Stimulated activated CD4-positive, alpha-beta T cell treated with anti-CD3 and anti-CD28 coated beads, Interleukin-12 subunit alpha, Interleukin-12 subunit beta, amount 100 ng/mL, for 4 hours (primary cell): ENCODE data around the gene GHRL.

Experiments
- DNase-seq: peaks from one replicate; pipeline ENCODE4 v3.0.0-alpha.2; 2020

GHRL gene, protein sequence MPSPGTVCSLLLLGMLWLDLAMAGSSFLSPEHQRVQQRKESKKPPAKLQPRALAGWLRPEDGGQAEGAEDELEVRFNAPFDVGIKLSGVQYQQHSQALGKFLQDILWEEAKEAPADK

DNA sequence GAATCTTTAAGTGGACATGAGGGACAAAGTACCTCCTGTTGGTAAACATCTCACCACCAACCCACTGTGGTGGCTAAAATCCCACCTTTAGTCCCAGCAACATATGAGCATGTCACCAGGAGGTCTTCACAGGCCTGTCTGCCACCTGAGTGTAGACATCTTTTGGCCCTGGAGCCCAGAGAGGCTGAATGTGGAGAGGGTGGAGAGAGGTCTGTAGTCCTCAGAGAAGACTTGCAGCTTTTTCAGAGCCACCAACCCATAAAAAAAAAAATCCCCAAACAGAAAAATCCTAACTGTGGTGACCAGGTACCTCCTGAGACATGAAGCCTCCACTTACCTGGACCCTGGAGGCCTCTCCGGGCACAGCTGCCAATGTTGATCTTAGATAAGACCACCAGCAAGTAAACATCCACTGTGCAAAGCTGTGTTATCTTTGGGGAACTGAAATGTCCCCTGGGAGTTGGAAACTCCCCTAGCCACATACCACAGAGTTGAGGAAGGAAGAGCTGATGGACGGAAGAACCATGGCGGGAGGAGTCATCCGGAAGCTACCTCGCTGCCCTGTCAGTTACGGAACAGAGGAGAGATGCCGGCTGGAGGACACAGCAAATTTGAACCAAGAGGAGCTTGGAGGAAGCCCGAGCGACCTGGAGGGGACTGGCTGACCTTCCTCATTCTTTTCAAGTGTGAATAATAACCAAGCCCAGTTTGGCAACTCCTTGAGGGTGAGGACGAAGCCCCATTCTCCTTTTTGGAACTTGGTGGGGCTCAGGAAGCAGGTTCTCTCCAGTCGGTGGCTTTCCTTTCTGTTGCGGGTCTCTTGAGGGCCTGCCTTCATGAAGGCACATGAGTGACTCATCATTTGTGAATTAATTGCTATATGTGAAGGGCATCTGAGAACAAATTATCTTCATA is at the start of gene GHRL:
TSS of gene GHRL (minus strand) at position 443 of the 915 bp plus-strand sequence. CDS start 2,767 bp downstream, outside the sequence.
- no peak for DNase-seq

DNA sequence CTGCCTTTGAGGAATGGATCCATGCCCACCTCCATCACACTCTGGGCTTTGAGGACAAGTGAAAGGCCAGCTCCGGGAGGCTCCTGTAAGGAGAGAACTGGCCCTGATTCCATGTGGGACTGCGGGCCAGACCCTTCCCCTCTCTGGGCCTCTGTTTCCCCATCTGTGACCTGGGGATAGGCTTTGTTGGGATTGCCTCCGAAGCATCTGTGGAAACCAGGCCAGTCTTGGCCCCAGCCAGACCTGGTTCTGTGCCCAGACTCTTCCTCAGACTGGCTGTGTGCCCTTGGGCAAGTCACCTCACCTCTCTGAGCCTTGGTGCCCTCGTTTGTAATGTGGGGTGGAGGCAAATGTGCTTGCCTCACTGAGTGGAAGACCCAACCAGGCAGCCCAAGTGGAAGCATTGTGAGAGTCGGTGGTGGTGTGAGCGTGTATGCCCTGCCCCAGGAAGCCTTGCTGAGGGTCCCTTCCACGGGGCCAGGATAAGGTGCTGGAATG is 49.2 kb upstream of the GHRL start:
- no peak for DNase-seq

DNA sequence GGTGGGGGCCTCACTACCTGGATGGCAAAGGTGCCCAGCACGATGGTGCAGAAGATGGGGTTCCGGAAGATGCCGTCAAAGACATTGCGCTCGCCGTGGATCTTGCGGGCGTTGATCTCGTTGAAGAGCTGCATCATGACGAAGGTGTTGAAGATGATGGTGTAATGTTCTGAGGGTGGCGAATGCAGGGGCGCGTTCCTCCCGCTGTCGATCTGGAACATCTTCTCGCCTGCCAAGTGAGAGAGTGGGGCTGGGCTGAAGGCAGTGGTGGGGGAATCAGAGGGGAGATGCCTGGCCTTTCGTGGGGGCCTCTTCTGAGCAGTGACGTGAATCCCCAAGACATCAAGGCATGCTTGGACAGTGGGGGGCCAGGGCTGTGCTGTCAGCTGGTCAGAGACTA is 47.7 kb upstream of the GHRL start:
- no peak for DNase-seq

DNA sequence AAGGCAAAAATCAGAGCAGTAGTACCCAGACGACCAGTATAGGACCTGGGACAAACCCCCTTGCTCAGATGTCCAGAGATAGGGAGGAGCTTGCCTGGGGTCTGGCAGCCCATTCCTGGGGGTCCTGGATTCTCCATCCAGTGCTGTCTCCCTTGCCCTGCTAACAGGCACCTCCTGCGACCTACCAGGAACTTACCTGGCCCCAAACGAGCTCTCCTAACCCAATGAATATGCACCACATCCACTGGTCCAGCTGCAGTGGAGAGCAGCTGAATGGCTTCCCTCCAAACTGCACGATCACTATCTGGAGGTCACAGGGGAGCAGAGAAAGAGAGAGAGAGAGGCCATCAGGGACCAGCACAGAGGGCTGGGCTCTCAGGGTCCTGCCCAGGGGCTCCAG is 47.3 kb upstream of the GHRL start:
- no peak for DNase-seq

DNA sequence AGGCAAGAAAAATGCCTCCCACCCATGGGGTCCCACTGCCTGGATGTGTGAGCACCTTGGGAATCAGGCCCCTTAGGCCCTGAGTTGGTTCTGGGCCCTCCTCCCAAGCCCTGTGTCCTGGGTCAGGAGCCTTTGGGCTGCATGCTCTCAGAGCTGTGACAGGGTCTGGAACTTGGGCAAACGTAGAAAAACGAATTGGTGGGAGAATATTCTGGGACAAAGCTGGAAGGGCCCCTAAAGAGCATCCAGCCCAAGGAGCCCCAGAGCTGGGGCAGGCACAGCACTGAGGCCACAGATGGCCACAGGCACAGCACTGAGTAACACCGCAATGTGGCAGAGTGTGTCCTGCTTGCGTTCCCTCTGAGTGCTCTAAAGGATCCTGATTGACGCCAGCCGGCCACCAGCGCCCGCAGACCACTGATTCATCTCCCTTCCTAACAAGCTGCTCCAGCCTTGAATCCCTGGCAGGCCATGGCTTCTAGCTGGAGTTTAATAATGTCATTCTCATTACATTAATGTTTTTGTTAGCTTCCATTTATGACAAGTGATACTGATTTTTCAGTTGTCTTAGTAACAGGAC is 46.7 kb upstream of the GHRL start:
- DNase-seq: no peak

DNA sequence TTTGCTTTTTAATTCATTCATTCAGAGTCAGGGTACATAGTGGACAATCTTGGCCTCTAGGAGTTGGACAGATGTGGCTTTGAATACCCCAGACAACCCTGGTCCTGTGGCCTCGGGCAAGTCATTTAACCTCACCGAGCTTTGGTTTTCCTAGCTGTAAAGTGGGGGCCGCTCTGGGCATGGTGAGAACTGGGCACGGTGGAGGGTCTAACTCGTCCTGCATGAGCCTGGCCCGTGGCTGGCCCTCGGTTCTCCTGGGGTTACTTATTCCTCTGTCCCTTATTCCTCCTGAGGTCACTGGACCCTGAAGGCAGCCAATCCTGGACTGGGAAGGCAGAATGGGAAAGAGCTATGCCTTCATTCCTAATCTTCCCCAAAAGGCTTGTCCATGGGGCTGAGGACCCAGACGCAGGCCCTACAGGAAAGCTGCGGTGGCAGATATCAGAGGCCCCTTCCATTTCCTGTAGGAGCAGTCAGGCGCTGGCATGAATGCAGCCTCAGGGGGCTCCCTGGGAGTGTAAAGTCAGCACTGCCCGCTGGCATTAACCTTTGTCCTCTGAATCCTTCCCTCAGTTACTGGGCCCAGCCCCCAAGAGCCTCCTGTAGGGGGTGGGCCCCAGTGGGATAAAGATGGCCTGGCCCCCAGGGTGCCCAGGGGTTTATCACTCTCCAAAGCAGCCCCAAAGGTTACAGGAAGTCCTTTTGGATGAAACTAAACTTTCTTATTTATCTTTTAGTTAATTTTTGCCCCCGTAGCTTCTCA is 46.0 kb upstream of the GHRL start:
- DNase-seq: no peak

DNA sequence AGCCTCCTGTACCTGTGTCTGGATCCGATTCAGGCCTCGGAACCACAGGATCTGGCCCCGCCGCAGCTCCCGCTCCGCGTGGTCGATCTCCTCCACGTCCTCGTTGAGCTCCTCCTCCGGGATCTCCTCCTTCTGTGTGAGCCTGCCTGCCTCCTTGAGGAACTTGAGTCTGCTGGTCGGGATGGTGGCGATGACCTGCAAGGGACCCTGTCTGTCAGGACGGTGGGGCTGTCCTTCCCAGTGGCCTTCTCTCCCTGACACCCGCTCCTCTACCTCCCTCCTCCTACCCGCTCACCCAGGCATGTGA is 45.4 kb upstream of the GHRL start:
- no peak for DNase-seq

DNA sequence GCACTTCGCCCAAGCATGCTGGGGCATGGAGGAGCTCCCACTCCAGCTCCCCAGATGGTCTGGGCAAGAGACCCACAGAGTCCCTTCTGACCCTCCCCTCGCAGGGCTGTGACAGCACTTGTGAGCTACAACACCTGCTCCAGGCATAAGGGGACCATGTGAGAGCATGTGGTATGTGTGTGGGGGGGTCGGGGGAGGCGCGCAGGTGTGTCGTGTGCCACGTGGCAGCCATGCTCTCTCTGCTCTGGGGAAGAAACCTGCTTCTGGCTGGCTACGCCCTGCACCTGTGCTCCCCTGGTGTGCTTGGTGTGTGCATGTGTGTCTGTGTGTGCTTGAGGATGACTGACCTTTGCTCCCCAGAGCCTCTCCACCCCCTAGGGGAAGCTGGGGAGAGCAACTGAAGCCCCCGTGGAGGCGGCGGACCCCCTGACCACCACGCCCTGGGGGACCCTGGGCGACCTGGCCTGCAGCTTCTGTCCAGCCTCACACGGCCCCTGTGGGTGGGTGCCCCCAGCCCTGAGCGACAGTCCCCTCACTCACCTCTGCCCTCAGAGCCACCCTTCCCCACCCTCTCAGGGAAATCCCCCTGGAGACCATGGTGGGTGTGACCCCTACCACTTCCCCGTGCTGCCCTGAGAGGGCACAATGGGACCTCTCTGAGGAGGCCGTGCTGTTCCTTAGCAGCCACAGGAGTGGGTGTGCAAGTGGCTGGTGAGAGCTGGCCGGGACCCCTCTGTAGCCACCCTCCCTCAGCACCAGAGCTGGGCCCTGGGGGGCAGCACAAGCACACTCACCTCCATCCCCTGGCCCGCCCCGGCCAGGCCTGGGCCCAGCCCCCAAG is 44.8 kb upstream of the GHRL start:
- DNase-seq: no peak

DNA sequence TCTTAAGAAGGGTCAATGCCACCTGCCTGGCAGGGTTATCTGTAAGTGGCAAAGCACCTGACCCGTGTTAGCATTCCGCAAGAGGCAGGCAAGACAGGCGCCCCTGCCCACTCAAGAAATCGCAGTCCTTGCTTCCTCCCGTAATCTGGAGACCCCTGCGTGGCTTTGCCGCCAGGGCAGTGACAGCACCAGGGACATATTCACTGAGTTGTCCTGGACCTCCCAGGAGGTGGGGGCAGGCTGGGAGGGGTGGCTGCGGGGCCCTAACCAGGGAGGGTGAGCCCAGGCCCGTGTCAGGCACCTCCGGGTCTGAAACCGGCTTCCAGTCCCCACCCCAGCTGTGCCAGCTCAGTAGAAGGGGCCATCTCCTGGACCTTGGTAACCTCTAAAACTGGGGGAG is 44.0 kb upstream of the GHRL start:
- DNase-seq: no peak

DNA sequence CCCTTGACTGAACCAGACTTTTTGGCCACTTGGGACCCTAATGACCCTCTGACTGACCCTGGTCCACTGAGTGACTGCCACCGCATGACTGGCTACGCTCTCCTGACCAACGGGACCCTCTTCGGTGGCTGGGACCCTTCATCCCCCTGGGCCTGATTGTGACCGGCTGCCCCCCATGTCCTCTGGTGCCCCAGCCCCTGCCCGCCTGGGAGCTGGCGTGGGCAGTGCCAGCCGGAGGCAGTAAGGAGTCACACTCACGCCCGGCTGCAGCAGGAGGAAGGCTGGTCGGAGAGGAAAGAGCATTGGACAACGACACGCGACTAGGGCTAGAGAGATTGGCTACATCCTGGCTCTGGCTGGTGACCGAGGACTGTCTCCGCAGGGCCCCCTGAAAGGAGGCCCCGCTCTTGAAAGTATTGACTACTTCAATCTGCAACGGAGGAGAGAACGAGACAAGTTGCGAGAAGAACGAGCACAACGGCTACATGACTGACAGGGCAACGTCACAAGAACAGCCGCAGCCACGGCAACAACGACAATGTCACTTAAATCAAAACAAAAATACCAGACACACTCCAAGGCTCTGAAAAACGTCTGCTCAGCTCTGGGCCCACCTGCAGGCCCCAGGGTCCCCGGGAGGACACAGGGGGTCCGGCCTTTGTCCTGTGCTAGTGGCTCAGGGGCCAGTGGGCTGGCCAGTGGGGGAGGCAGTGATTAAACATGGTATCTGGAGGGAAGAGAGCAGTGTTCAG is 43.3 kb upstream of the GHRL start:
- DNase-seq: no peak

DNA sequence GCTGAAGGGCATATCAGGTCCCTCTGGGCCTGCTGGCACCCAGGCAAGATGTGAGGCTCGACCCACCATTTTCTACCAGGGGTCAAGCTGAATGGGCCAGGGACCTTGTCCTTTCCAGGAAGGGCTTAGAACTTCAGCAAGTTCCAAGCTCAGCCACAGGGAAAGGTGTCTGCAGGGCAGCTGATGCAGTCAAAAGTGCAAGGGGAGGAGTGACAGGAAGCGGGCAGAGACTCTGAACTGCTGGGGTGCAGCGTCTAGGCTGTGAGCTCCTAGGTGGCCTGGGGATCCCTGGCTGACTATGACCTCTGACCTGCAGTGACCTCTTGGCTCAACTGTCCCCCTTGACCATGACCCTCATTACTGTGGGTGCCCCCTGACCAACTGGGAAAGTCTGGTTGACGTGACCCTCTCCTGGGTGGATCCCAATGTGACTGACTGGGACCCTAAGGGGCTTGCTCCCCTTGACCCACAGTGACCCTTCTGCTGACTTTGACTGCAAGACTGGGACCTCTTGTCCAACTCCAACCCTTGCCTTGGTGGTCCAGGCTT is 42.5 kb upstream of the GHRL start:
- DNase-seq: no peak

DNA sequence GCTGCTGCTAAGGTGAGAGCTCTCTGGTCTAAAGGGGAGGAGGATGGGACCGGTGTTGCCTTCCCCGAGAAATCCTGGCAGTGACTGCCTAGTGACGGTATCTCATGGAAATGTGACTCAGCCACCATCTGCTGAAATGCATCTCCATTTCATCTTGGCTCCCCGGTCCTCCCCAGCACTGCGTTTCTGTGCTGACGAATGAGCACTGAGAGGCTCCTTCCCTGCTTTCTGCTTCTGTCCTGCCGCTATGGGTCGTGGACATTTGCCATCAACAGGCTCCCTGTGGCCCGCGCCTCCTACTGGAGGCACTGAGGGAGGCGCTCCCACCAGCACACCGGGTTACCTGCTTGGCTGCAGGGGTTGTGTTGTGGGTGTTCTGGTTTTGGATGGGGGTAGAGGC is 41.7 kb upstream of the GHRL start:
- no peak for DNase-seq

DNA sequence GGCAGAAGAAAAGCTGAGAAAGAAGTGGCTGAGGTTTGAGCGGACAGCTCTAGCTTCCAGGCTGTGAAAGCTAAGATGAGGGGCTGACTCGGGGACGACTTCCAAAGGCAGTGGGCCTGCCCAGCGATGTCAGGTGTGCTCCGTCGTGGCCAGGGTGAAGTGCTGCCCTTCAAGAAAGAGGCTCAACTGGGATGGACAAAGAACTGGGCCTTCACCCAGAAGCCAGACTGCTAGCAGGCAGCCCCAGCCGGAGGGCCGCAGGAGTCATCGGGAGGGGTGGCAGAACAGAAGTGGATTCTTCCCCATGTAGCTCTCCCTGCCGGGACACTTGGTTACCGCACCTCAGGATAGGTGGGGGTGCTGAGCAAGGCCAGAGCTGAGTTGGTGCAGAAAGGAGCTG is 41.3 kb upstream of the GHRL start:
- no peak for DNase-seq

DNA sequence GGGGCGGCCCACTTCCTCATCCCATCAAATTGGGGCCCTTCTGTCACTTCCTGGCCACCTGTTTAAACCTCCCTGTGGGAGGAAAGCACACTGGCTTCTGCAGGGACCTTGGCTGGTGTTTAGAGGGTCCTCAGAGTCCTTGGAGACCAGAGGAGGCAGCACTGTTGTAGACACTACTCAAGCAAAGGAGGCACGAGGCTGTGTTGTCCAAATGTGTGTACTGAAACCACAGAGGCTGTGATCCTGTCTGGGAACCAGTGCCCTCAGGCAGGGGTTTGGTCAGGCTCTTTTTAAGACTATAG is 40.6 kb upstream of the GHRL start:
- DNase-seq: no peak

DNA sequence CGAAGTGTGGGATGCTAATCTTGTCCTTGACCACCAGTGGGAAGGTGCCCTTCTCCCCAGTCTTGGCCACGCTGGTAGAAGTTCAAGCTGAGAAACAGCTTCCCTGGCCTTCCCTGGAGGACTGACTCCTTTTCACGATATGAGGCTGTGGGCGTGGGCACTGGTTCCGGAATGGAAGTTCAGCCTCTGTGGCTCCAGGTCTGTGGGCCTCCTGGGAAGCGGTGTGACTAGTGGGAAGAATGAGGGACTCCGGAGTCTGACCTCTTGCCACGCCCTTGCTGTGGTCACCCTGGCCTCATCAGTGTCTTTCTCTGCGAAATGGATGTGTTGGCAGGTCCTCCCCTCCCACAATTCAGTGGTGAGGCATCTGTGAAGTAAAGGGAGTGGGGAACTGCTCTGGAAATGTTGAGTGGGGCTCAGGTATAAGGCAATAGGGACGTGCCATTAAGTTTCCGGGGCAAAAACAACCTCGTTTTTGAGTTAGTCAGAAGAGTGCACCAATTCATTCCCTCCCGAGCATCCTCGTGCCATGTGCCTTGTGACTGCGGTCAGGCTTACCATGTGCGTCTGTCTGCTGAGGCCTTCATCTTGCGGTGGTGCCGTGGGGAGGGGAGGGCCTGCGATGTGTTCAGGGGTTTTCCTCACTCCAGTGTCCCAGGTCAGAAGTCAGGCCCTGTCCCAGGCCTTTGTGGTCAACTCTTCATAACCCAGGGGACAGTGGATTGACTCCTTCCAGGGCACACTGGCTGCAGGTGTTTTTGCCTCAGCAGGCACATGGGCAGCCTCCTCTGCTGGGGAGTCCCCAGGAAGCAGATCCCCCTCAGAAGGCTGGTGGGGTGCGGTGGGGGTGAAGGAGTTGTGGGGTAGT is 40.0 kb upstream of the GHRL start:
- no peak for DNase-seq

DNA sequence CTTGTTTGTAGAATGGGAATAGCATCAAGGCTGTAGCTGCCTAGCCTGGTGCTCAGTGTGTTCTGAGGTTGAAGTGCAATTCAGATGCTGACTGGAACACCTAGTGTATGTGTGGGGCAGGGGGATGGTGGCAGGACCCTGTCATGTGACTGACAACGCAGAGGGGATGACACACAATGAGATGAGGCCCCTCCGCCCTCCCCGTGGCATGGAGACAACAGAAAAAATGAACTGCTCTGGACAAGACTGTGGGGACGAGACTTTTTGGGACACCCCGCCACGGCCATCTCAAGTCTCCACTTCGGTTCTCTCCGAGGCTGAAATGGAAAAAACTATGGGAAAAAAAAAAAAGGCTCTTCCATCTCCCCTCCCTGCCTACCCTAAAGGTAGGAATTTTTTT is 38.6 kb upstream of the GHRL start:
- no peak for DNase-seq

DNA sequence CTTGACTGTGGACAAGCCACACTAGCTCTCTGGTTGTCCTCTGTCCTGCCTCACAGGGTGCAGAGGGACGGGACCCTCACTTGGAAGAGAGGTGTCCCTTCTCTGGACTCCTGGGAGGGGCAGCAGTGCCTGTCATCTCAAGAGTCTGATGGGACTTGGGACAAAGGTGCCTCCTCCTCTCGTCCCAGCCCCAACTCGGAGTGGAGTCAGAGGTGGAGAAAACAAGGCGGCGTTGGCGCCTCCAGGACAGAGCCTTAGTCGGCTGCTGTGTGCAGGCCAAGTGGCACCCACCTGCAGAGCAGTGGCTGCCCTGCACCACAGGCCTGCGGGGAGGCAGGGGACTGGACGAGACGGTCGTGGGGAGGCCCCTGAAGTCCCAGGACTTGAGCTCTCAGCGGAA is 37.6 kb upstream of the GHRL start:
- DNase-seq: no peak

DNA sequence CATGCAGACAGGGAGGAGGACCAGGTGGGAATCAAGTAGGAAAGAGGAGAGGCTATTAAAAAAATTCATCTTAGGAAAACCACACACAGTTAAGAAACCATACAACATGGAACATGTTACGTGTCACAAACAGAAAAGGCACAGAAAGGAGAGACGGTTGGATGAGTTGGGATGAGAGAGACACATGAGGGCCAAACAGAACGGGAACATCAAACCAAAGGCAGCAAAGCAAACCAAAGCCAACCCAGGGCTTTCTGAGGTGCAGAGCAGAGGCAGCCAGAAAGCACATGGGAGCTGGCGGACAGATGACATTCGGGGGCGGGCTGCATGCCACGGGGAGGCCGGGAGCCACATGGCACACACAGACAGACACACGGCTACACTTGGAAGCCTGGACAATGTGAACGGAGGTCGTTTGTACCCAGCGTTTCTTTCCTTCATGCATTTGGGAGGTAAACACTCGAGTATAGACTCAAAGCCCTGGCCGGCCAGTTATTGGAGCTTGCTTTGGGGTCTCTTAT is 36.8 kb upstream of the GHRL start:
- no peak for DNase-seq

DNA sequence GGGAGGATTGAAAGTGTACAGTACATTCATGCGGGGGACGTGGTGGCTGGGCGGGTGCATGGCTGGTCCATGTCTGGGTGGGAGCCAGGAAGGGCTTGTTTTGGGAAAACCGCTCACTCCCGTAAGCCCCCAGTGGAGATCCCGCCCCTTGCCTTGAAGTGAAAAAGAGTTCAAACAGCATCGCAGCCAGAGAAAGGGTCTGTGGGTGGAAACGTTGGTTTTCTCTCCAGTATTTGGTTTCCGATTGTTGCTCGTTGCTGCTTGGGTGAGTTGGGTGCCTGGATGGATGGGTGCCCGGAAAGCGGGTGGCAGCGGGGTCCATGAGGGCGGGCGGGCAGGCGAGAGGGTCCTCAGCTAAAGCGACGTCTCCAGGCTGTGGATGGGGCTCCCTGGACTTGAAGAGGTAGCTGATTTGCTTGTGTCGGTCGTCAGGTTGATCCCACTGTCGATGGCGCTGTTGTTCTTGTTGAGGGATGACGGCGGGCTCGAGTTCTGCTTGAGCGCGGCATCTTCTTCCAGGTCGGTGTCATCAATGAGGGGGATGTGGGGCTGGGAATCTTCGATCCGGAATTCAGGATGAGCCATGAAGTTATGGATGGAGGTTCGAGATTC is 35.8 kb upstream of the GHRL start:
- no peak for DNase-seq

DNA sequence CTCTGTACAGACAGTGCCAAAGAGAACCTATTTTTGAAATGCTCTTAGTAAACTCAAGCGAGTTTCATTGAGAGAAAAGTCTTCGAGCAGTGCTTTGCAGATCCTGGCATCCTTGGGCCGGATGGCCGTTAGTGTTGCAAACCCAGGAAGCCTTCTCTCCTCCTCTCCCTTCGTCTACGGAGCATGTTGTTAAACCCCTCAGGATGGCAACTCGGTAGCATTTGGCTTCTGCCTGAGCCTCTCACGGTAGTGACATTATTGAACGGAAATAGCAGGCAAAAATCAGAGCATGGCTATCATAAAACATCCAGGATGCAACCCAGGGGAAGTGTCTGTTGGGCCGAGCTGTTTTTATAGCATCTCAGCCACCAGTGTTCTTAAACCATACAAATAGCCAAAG is 34.8 kb upstream of the GHRL start:
- no peak for DNase-seq
